ENCODE data around the gene POLR3B. TPM values are rescaled to one million over a fixed set of nuclear protein-coding genes. Genes with fewer than 3 reads are reported as not detected.

POLR3B gene
- total and polyA plus RNA-seq, 5 donors from 2014 or later: 3.4 to 5.7 (median 5.2) TPM

- peaks cover 52% of the 10 kb centered on the region for H3K36me3 Mint-ChIP-seq
- ATAC-seq (ENCODE audit: low read depth in 2 of 2) (no peak), DNase-seq (no peak)
- H3K9me3 Mint-ChIP-seq: no peaks in the 10 kb centered on the region
- Histone ChIP-seq H3K9me3 (ENCODE audit: control insufficient read depth in 2 of 2, low read length in 2 of 2) (no peaks in the 10 kb centered on the region), H3K4me1 (ENCODE audit: control insufficient read depth, insufficient read depth, low read length, poor library complexity, severe bottlenecking) (no peaks in the 10 kb centered on the region), H3K27ac (ENCODE audit: insufficient read depth, low read length, poor library complexity, severe bottlenecking) (no peak overlapping the region), H3K36me3 (ENCODE audit: control insufficient read depth, insufficient read depth, low read length) (peaks cover 31% of the 10 kb centered on the region), H3K27me3 (ENCODE audit: control insufficient read depth, insufficient read depth, low read length) (no peaks in the 10 kb centered on the region), H3K4me3 (ENCODE audit: low read depth, low read length) (no peak overlapping the region)
- no peak overlapping the region for H3K27ac Mint-ChIP-seq
- H3K27me3 Mint-ChIP-seq: no peaks in the 10 kb centered on the region
- no peak overlapping the region for H3K4me3 Mint-ChIP-seq
- peaks cover 0 to 5% (median 0%) of the 10 kb centered on the region in 4 donors for H3K4me1 Mint-ChIP-seq
Measured at GRCh38 chr12:106429636-106430035, 72.1 kb downstream of the POLR3B start.

GRCh38 chr12:106431839-106432411, 74.4 kb downstream of the POLR3B start:
- H3K4me1 ChIP-seq (ENCODE audit: control insufficient read depth, insufficient read depth, low read length, poor library complexity, severe bottlenecking): no peaks in the 10 kb centered on the region
- no peaks in the 10 kb centered on the region for H3K9me3 Mint-ChIP-seq
- H3K4me3 Mint-ChIP-seq: no peak overlapping the region
- peaks cover 44% of the 10 kb centered on the region for H3K36me3 ChIP-seq (ENCODE audit: control insufficient read depth, insufficient read depth, low read length)
- peaks cover 0 to 5% (median 0%) of the 10 kb centered on the region in 4 donors for H3K4me1 Mint-ChIP-seq
- H3K27ac ChIP-seq (ENCODE audit: insufficient read depth, low read length, poor library complexity, severe bottlenecking): no peak overlapping the region
- H3K9me3 ChIP-seq (ENCODE audit: control insufficient read depth in 2 of 2, low read length in 2 of 2): no peaks in the 10 kb centered on the region
- H3K27me3 Mint-ChIP-seq: no peaks in the 10 kb centered on the region
- no peaks in the 10 kb centered on the region for H3K27me3 ChIP-seq (ENCODE audit: control insufficient read depth, insufficient read depth, low read length)
- H3K27ac Mint-ChIP-seq: peak overlapping the region in 1 of 3 donors; percentile 15
- H3K4me3 ChIP-seq (ENCODE audit: low read depth, low read length): no peak overlapping the region
- ATAC-seq (ENCODE audit: low read depth in 2 of 2): no peak
- peaks cover 62% of the 10 kb centered on the region for H3K36me3 Mint-ChIP-seq
- no peak for DNase-seq

- no peaks in the 10 kb centered on the region for H3K4me1 Mint-ChIP-seq
- no peak for ATAC-seq (ENCODE audit: low read depth in 2 of 2)
- no peak overlapping the region for H3K27ac Mint-ChIP-seq
- DNase-seq: no peak
- Histone ChIP-seq H3K36me3 (ENCODE audit: control insufficient read depth, insufficient read depth, low read length) (peaks cover 44% of the 10 kb centered on the region), H3K9me3 (ENCODE audit: control insufficient read depth in 2 of 2, low read length in 2 of 2) (no peaks in the 10 kb centered on the region), H3K4me3 (ENCODE audit: low read depth, low read length) (no peak overlapping the region), H3K4me1 (ENCODE audit: control insufficient read depth, insufficient read depth, low read length, poor library complexity, severe bottlenecking) (no peaks in the 10 kb centered on the region), H3K27me3 (ENCODE audit: control insufficient read depth, insufficient read depth, low read length) (no peaks in the 10 kb centered on the region), H3K27ac (ENCODE audit: insufficient read depth, low read length, poor library complexity, severe bottlenecking) (no peak overlapping the region)
- no peak overlapping the region for H3K4me3 Mint-ChIP-seq
- peaks cover 64% of the 10 kb centered on the region for H3K36me3 Mint-ChIP-seq
- H3K9me3 Mint-ChIP-seq: peaks cover 0 to 2% (median 0%) of the 10 kb centered on the region in 7 donors
- H3K27me3 Mint-ChIP-seq: no peaks in the 10 kb centered on the region
Measured at GRCh38 chr12:106433055-106433454, 75.5 kb downstream of the POLR3B start.

GRCh38 chr12:106434526-106434925, 77.0 kb downstream of the POLR3B start:
- Mint-ChIP-seq H3K9me3 (peaks cover 0 to 2% (median 0%) of the 10 kb centered on the region in 7 donors), H3K4me3 (no peak overlapping the region), H3K27ac (peak overlapping the region in 1 of 3 donors; percentile 12), H3K4me1 (no peaks in the 10 kb centered on the region), H3K27me3 (no peaks in the 10 kb centered on the region), H3K36me3 (peaks cover 57% of the 10 kb centered on the region)
- Histone ChIP-seq H3K9me3 (ENCODE audit: control insufficient read depth in 2 of 2, low read length in 2 of 2) (no peaks in the 10 kb centered on the region), H3K27ac (ENCODE audit: insufficient read depth, low read length, poor library complexity, severe bottlenecking) (no peak overlapping the region), H3K4me1 (ENCODE audit: control insufficient read depth, insufficient read depth, low read length, poor library complexity, severe bottlenecking) (no peaks in the 10 kb centered on the region), H3K27me3 (ENCODE audit: control insufficient read depth, insufficient read depth, low read length) (no peaks in the 10 kb centered on the region), H3K36me3 (ENCODE audit: control insufficient read depth, insufficient read depth, low read length) (peaks cover 44% of the 10 kb centered on the region), H3K4me3 (ENCODE audit: low read depth, low read length) (no peak overlapping the region)
- DNase-seq: no peak
- ATAC-seq (ENCODE audit: low read depth in 2 of 2): no peak

- ATAC-seq (ENCODE audit: low read depth in 2 of 2): no peak
- Mint-ChIP-seq H3K27me3 (no peaks in the 10 kb centered on the region), H3K4me1 (no peaks in the 10 kb centered on the region), H3K36me3 (peaks cover 61% of the 10 kb centered on the region), H3K4me3 (no peak overlapping the region), H3K27ac (no peak overlapping the region), H3K9me3 (peaks cover 0 to 2% (median 0%) of the 10 kb centered on the region in 7 donors)
- Histone ChIP-seq H3K9me3 (ENCODE audit: control insufficient read depth in 2 of 2, low read length in 2 of 2) (no peaks in the 10 kb centered on the region), H3K27ac (ENCODE audit: insufficient read depth, low read length, poor library complexity, severe bottlenecking) (no peak overlapping the region), H3K4me1 (ENCODE audit: control insufficient read depth, insufficient read depth, low read length, poor library complexity, severe bottlenecking) (no peaks in the 10 kb centered on the region), H3K27me3 (ENCODE audit: control insufficient read depth, insufficient read depth, low read length) (no peaks in the 10 kb centered on the region), H3K36me3 (ENCODE audit: control insufficient read depth, insufficient read depth, low read length) (peaks cover 47% of the 10 kb centered on the region), H3K4me3 (ENCODE audit: low read depth, low read length) (no peak overlapping the region)
- DNase-seq: no peak
Measured at GRCh38 chr12:106436164-106436563, 78.6 kb downstream of the POLR3B start.

GRCh38 chr12:106442575-106442974, 85.0 kb downstream of the POLR3B start:
- peaks cover 0 to 2% (median 0%) of the 10 kb centered on the region in 7 donors for H3K9me3 Mint-ChIP-seq
- H3K36me3 ChIP-seq (ENCODE audit: control insufficient read depth, insufficient read depth, low read length): peaks cover 14% of the 10 kb centered on the region
- H3K4me3 Mint-ChIP-seq: no peak overlapping the region
- H3K9me3 ChIP-seq (ENCODE audit: control insufficient read depth in 2 of 2, low read length in 2 of 2): no peaks in the 10 kb centered on the region
- no peaks in the 10 kb centered on the region for H3K27me3 ChIP-seq (ENCODE audit: control insufficient read depth, insufficient read depth, low read length)
- H3K4me1 ChIP-seq (ENCODE audit: control insufficient read depth, insufficient read depth, low read length, poor library complexity, severe bottlenecking): no peaks in the 10 kb centered on the region
- H3K4me1 Mint-ChIP-seq: no peaks in the 10 kb centered on the region
- H3K27me3 Mint-ChIP-seq: no peaks in the 10 kb centered on the region
- H3K27ac Mint-ChIP-seq: no peak overlapping the region
- no peak overlapping the region for H3K27ac ChIP-seq (ENCODE audit: insufficient read depth, low read length, poor library complexity, severe bottlenecking)
- peaks cover 33% of the 10 kb centered on the region for H3K36me3 Mint-ChIP-seq
- no peak for DNase-seq
- no peak for ATAC-seq (ENCODE audit: low read depth in 2 of 2)
- no peak overlapping the region for H3K4me3 ChIP-seq (ENCODE audit: low read depth, low read length)

- H3K9me3 ChIP-seq (ENCODE audit: control insufficient read depth in 2 of 2, low read length in 2 of 2): no peaks in the 10 kb centered on the region
- Mint-ChIP-seq H3K9me3 (no peaks in the 10 kb centered on the region), H3K4me1 (no peaks in the 10 kb centered on the region), H3K27me3 (no peaks in the 10 kb centered on the region), H3K36me3 (peaks cover 35% of the 10 kb centered on the region), H3K4me3 (no peak overlapping the region), H3K27ac (no peak overlapping the region)
- H3K27me3 ChIP-seq (ENCODE audit: control insufficient read depth, insufficient read depth, low read length): no peaks in the 10 kb centered on the region
- no peak overlapping the region for H3K27ac ChIP-seq (ENCODE audit: insufficient read depth, low read length, poor library complexity, severe bottlenecking)
- DNase-seq (no peak), ATAC-seq (ENCODE audit: low read depth in 2 of 2) (no peak)
- H3K4me1 ChIP-seq (ENCODE audit: control insufficient read depth, insufficient read depth, low read length, poor library complexity, severe bottlenecking): no peaks in the 10 kb centered on the region
- H3K36me3 ChIP-seq (ENCODE audit: control insufficient read depth, insufficient read depth, low read length): peaks cover 10% of the 10 kb centered on the region
- H3K4me3 ChIP-seq (ENCODE audit: low read depth, low read length): no peak overlapping the region
Measured at GRCh38 chr12:106445053-106445452, 87.5 kb downstream of the POLR3B start.

- no peaks in the 10 kb centered on the region for H3K4me1 ChIP-seq (ENCODE audit: control insufficient read depth, insufficient read depth, low read length, poor library complexity, severe bottlenecking)
- no peak overlapping the region for H3K4me3 ChIP-seq (ENCODE audit: low read depth, low read length)
- H3K4me3 Mint-ChIP-seq: no peak overlapping the region
- H3K27me3 ChIP-seq (ENCODE audit: control insufficient read depth, insufficient read depth, low read length): no peaks in the 10 kb centered on the region
- H3K27ac ChIP-seq (ENCODE audit: insufficient read depth, low read length, poor library complexity, severe bottlenecking): no peak overlapping the region
- H3K9me3 ChIP-seq (ENCODE audit: control insufficient read depth in 2 of 2, low read length in 2 of 2): no peaks in the 10 kb centered on the region
- H3K27me3 Mint-ChIP-seq: no peaks in the 10 kb centered on the region
- DNase-seq: no peak
- ATAC-seq (ENCODE audit: low read depth in 2 of 2): no peak
- H3K4me1 Mint-ChIP-seq: no peaks in the 10 kb centered on the region
- no peaks in the 10 kb centered on the region for H3K9me3 Mint-ChIP-seq
- H3K27ac Mint-ChIP-seq: no peak overlapping the region
- H3K36me3 ChIP-seq (ENCODE audit: control insufficient read depth, insufficient read depth, low read length): peaks cover under 1% of the 10 kb centered on the region
- H3K36me3 Mint-ChIP-seq: peaks cover 31% of the 10 kb centered on the region
Measured at GRCh38 chr12:106445959-106446358, 88.4 kb downstream of the POLR3B start.

All from CD4-positive, CD25-positive, alpha-beta regulatory T cell (primary cell).